ENCODE results near the gene PLCB1.

Gene PLCB1

DNA sequence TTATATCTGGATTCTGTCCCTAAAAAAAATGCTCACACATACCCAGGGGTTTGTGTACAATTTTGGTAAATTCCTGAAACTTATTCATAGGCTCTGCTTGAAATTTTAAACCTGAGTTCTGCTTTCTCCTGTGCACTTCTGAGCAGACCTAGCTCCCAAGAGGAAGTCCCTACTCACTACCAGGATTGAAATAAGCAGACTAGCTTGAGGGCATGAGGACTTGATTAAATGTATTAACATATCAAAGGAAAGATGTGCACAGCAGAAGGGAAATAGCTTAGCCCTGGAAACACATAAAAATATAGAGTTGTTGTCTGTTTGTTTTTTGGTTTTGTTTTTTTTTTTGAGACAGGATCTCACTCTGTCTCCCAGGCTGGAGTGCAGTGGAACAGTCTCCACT, 785.0 kb downstream of the PLCB1 start:
- H3F3A ChIP-seq (ENCODE audit: control insufficient read depth, insufficient read depth): no peaks in the 10 kb centered on the region
- no peak overlapping the region for H3K4me2 ChIP-seq (ENCODE audit: low read length)
- no peaks in the 10 kb centered on the region for H4K20me1 ChIP-seq (ENCODE audit: control insufficient read depth, insufficient read depth, low read depth, low read length)
- H3K4me3 ChIP-seq (ENCODE audit: low read length): no peak overlapping the region
- no peaks in the 10 kb centered on the region for H3K9me2 ChIP-seq (replicated peaks; ENCODE audit: control insufficient read depth, low read length)
- no peak overlapping the region for H3K27ac ChIP-seq (ENCODE audit: low read depth, low read length)
- H3K9me3 ChIP-seq (ENCODE audit: control insufficient read depth, insufficient read depth, low read length): no peaks in the 10 kb centered on the region
- no peaks in the 10 kb centered on the region for H3K36me3 ChIP-seq (ENCODE audit: control insufficient read depth, low read length)
- no peaks in the 10 kb centered on the region for H3K4me1 ChIP-seq (ENCODE audit: control insufficient read depth, low read length)
- no peaks in the 10 kb centered on the region for H3K27me3 ChIP-seq (ENCODE audit: control insufficient read depth, low read length)
- TF ChIP-seq, protein P1, sequence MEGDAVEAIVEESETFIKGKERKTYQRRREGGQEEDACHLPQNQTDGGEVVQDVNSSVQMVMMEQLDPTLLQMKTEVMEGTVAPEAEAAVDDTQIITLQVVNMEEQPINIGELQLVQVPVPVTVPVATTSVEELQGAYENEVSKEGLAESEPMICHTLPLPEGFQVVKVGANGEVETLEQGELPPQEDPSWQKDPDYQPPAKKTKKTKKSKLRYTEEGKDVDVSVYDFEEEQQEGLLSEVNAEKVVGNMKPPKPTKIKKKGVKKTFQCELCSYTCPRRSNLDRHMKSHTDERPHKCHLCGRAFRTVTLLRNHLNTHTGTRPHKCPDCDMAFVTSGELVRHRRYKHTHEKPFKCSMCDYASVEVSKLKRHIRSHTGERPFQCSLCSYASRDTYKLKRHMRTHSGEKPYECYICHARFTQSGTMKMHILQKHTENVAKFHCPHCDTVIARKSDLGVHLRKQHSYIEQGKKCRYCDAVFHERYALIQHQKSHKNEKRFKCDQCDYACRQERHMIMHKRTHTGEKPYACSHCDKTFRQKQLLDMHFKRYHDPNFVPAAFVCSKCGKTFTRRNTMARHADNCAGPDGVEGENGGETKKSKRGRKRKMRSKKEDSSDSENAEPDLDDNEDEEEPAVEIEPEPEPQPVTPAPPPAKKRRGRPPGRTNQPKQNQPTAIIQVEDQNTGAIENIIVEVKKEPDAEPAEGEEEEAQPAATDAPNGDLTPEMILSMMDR (IDR thresholded peaks at IDR 0.05; ENCODE audit: low read depth, low read length, poor library complexity, severe bottlenecking): no peak
- TF ChIP-seq EZH2phosphoT487 (IDR thresholded peaks at IDR 0.05; ENCODE audit: borderline replicate concordance, low read length): no peak
- H3K79me2 ChIP-seq (ENCODE audit: control insufficient read depth, low read length): no peaks in the 10 kb centered on the region

- Histone ChIP-seq H3K9me3 (ENCODE audit: control insufficient read depth, insufficient read depth, low read length) (no peaks in the 10 kb centered on the region), H3K4me2 (ENCODE audit: low read length) (no peak overlapping the region), H3K4me1 (ENCODE audit: control insufficient read depth, low read length) (no peaks in the 10 kb centered on the region), H3K9me2 (replicated peaks; ENCODE audit: control insufficient read depth, low read length) (no peaks in the 10 kb centered on the region), H3K4me3 (ENCODE audit: low read length) (no peak overlapping the region), H3K36me3 (ENCODE audit: control insufficient read depth, low read length) (no peaks in the 10 kb centered on the region), H3K27me3 (ENCODE audit: control insufficient read depth, low read length) (no peaks in the 10 kb centered on the region), H3K27ac (ENCODE audit: low read depth, low read length) (no peak overlapping the region), H4K20me1 (ENCODE audit: control insufficient read depth, insufficient read depth, low read depth, low read length) (no peaks in the 10 kb centered on the region), H3F3A (ENCODE audit: control insufficient read depth, insufficient read depth) (no peaks in the 10 kb centered on the region), H3K79me2 (ENCODE audit: control insufficient read depth, low read length) (no peaks in the 10 kb centered on the region)
- no peak for TF ChIP-seq EZH2phosphoT487 (IDR thresholded peaks at IDR 0.05; ENCODE audit: borderline replicate concordance, low read length)
- TF ChIP-seq, protein P1 (IDR thresholded peaks at IDR 0.05; ENCODE audit: low read depth, low read length, poor library complexity, severe bottlenecking): no peak
These were observed 786.1 kb downstream of the PLCB1 start for GRCh38 chr20:8918145-8918544.

DNA sequence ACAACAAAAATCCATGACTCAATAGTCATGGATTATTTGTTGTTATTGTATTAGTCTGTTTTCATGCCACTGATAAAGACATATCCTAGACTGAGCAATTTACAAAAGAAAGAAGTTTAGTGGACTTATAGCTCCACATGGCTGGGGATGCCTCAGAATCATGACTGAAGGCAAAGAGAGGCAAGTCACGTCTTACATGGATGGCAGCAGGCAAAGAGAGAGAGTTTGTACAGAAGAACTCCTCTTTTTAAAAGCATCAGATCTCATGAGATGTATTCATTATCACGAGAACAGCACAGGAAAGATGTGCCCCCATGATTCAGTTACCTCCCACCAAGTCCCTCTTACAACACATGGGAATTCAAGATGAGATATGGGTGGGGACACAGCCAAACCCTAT, 792.5 kb downstream of the PLCB1 start:
- Histone ChIP-seq H3K9me3 (ENCODE audit: control insufficient read depth, insufficient read depth, low read length) (no peaks in the 10 kb centered on the region), H3K4me2 (ENCODE audit: low read length) (no peak overlapping the region), H4K20me1 (ENCODE audit: control insufficient read depth, insufficient read depth, low read depth, low read length) (no peaks in the 10 kb centered on the region), H3K9me2 (replicated peaks; ENCODE audit: control insufficient read depth, low read length) (no peaks in the 10 kb centered on the region), H3K27ac (ENCODE audit: low read depth, low read length) (no peak overlapping the region), H3K36me3 (ENCODE audit: control insufficient read depth, low read length) (no peaks in the 10 kb centered on the region), H3K4me1 (ENCODE audit: control insufficient read depth, low read length) (no peaks in the 10 kb centered on the region), H3F3A (ENCODE audit: control insufficient read depth, insufficient read depth) (no peaks in the 10 kb centered on the region), H3K4me3 (ENCODE audit: low read length) (no peak overlapping the region), H3K79me2 (ENCODE audit: control insufficient read depth, low read length) (no peaks in the 10 kb centered on the region), H3K27me3 (ENCODE audit: control insufficient read depth, low read length) (no peaks in the 10 kb centered on the region)
- TF ChIP-seq, protein P1 (IDR thresholded peaks at IDR 0.05; ENCODE audit: low read depth, low read length, poor library complexity, severe bottlenecking): no peak
- no peak for TF ChIP-seq EZH2phosphoT487 (IDR thresholded peaks at IDR 0.05; ENCODE audit: borderline replicate concordance, low read length)

DNA sequence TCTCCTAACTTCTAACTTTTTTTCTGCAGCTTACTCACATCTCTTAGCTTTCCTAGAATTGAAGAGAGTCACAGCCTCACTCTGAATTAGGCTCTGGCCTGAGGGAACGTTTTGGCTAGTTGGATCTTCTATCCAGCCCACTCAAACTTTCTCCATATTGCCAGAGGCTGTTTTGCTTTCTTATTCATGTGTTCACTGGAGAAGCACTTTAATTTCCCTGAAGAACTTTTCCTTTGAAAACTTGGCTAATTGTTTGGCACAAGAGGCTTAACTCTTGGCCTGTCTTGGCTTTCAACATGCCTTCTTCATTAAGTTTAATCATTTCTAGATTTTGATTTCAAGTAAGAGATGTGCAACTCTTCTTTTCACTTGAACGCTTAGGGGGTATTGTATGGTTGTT, 798.7 kb downstream of the PLCB1 start:
- H3K27ac ChIP-seq (ENCODE audit: low read depth, low read length): no peak overlapping the region
- no peaks in the 10 kb centered on the region for H3K4me1 ChIP-seq (ENCODE audit: control insufficient read depth, low read length)
- H3K9me3 ChIP-seq (ENCODE audit: control insufficient read depth, insufficient read depth, low read length): no peaks in the 10 kb centered on the region
- H3K4me2 ChIP-seq (ENCODE audit: low read length): no peak overlapping the region
- H4K20me1 ChIP-seq (ENCODE audit: control insufficient read depth, insufficient read depth, low read depth, low read length): no peaks in the 10 kb centered on the region
- no peak for TF ChIP-seq EZH2phosphoT487 (IDR thresholded peaks at IDR 0.05; ENCODE audit: borderline replicate concordance, low read length)
- TF ChIP-seq, protein P1 (IDR thresholded peaks at IDR 0.05; ENCODE audit: low read depth, low read length, poor library complexity, severe bottlenecking): no peak
- no peaks in the 10 kb centered on the region for H3K36me3 ChIP-seq (ENCODE audit: control insufficient read depth, low read length)
- H3F3A ChIP-seq (ENCODE audit: control insufficient read depth, insufficient read depth): no peaks in the 10 kb centered on the region
- no peaks in the 10 kb centered on the region for H3K79me2 ChIP-seq (ENCODE audit: control insufficient read depth, low read length)
- H3K4me3 ChIP-seq (ENCODE audit: low read length): no peak overlapping the region
- H3K9me2 ChIP-seq (replicated peaks; ENCODE audit: control insufficient read depth, low read length): no peaks in the 10 kb centered on the region
- no peaks in the 10 kb centered on the region for H3K27me3 ChIP-seq (ENCODE audit: control insufficient read depth, low read length)
